Ishikawa (cell line): ENCODE data around the gene ZSWIM4.

Experiments used
- CEBPB ChIP-seq: IDR thresholded peaks from 2 replicates; pipeline ENCODE4 v1.6.1; 2012
- CREB1 ChIP-seq: IDR thresholded peaks from 2 replicates; pipeline ENCODE4 v1.6.1; 2012; ENCODE audit warnings: low read depth
- EGR1 ChIP-seq: IDR thresholded peaks from 2 replicates; pipeline ENCODE4 v1.6.1; 2012
- EP300 ChIP-seq: IDR thresholded peaks from 2 replicates; pipeline ENCODE4 v1.6.1; 2012; ENCODE audit warnings: borderline replicate concordance
- FOXM1 ChIP-seq: IDR thresholded peaks from 2 replicates; pipeline ENCODE4 v1.6.1; 2012; ENCODE audit warnings: low read depth, borderline replicate concordance
- NFIC ChIP-seq: IDR thresholded peaks from 2 replicates; pipeline ENCODE4 v1.6.1; 2012
- RAD21 ChIP-seq: IDR thresholded peaks from 2 replicates; pipeline ENCODE4 v1.6.1; 2012; ENCODE audit warnings: low read depth
- REST ChIP-seq: IDR thresholded peaks from 2 replicates; pipeline ENCODE4 v1.6.1; 2012; ENCODE audit warnings: low read depth, mild to moderate bottlenecking
- TAF1 ChIP-seq: IDR thresholded peaks from 2 replicates; pipeline ENCODE4 v1.6.1; 2012; ENCODE audit warnings: low read depth, mild to moderate bottlenecking
- TCF12 ChIP-seq: IDR thresholded peaks from 2 replicates; pipeline ENCODE4 v1.6.1; 2012; ENCODE audit warnings: low read depth
- TEAD4 ChIP-seq: IDR thresholded peaks from 2 replicates; pipeline ENCODE4 v1.6.1; 2012
- YY1 ChIP-seq: IDR thresholded peaks from 2 replicates; pipeline ENCODE4 v1.6.1; 2012; ENCODE audit warnings: low read depth
- ZBTB7A ChIP-seq: IDR thresholded peaks from 2 replicates; pipeline ENCODE4 v1.6.1; 2012; ENCODE audit warnings: low read depth
- TF ChIP-seq, protein P1 (sequence below): IDR thresholded peaks from 2 replicates; pipeline ENCODE4 v1.6.1; 2012
- TF ChIP-seq, protein P2 (sequence below): IDR thresholded peaks from 2 replicates; pipeline ENCODE4 v1.6.1; 2012

ZSWIM4 gene

DNA sequence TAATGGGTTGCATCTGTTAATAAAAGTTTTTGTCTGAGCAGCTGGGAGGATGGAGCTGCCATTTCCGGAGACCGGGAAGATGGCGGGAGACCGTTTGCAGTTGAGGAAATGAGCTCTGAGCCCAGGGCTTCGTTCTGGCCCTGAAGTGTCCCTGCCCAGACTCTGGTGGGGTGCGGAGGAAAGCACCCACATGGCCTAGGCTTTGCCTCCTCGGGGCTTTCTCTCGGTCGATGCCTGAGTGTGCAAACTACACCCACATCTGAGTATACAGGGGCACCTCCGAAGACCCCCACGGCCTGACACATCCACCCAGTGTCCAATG, 66.1 kb downstream of the ZSWIM4 start:
- TF ChIP-seq ZBTB7A (no peak), EGR1 (no peak), RAD21 (no peak), FOXM1 (no peak), YY1 (no peak), EP300 (no peak), TCF12 (no peak), TAF1 (no peak), NFIC (no peak), REST (no peak), CREB1 (no peak)
- TF ChIP-seq, protein P1, sequence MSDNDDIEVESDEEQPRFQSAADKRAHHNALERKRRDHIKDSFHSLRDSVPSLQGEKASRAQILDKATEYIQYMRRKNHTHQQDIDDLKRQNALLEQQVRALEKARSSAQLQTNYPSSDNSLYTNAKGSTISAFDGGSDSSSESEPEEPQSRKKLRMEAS = no peak
- TF ChIP-seq, protein P2, sequence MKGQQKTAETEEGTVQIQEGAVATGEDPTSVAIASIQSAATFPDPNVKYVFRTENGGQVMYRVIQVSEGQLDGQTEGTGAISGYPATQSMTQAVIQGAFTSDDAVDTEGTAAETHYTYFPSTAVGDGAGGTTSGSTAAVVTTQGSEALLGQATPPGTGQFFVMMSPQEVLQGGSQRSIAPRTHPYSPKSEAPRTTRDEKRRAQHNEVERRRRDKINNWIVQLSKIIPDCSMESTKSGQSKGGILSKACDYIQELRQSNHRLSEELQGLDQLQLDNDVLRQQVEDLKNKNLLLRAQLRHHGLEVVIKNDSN = no peak

DNA sequence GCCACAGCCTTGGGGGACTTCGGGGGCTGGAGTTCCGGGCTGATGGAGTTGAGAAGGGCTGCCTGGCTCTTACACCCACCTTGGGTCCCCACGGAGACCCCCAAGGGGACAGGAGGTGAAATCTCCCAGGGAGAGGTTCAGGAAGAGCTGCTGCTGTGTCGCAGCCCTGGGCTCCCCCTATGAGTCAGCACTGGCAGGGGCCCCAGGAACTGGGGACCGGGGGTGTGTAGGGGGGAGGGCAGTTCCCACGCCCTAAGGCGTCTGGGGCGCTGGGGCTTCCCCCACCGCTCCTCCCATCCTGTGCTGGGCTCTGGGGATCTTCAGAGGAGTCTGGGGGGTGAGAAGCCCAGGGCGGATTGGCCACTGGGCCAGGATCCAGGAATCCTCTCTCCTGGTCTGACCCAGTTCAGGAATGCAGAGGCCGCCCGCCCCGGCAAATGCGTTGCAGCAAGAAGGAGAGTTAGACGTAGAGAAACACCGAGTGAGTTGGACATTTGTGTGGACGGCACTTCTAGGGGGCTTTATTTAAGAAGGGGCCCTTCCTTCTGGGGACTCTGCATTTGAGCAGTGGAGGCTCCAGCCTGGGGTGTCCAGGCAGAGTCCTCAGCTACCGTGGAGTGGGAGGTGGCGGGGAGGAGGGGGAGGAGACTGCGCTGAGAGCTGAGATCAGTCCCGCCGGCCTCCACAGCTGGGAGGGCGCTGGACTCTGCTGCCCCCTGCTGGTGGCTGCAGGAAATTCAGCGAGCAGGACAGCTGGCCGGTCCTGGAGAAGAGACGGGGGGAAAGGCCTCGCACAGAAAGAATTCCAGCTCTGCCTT, 66.7 kb downstream of the ZSWIM4 start:
- TF ChIP-seq TEAD4 (peak; percentile 58; the same call in 1 of the 2 replicates), YY1 (no peak), NFIC (peak; percentile 71), ZBTB7A (peak; percentile 85; the same call in 1 of the 2 replicates), RAD21 (peak; percentile 96), FOXM1 (0 out of 2 replicates have a peak, but pooled peaks have one; percentile 18), CREB1 (no peak), TCF12 (peak; percentile 20), EGR1 (peak; percentile 8; the same call in 1 of the 2 replicates), EP300 (peak; percentile 3; the same call in 1 of the 2 replicates), TAF1 (0 out of 2 replicates have a peak, but pooled peaks have one; percentile 39), CEBPB (peak; percentile 37; the same call in 1 of the 2 replicates), REST (no peak)
- TF ChIP-seq, protein P1 = no peak; the same call in 1 of the 2 replicates
- TF ChIP-seq, protein P2 = no peak

- TF ChIP-seq, protein P2 = no peak
- no peak for TF ChIP-seq CEBPB
- no peak for TF ChIP-seq TEAD4
- no peak for TF ChIP-seq CREB1
- no peak for TF ChIP-seq RAD21
- TF ChIP-seq TCF12 = no peak
- no peak for TF ChIP-seq NFIC
- TF ChIP-seq, protein P1 = no peak; the same call in 1 of the 2 replicates
- TF ChIP-seq TAF1 = no peak
- no peak for TF ChIP-seq ZBTB7A
- TF ChIP-seq EGR1 = no peak
Observed at GRCh38 chr19:13864046-13864666, 68.9 kb downstream of the ZSWIM4 start.

DNA sequence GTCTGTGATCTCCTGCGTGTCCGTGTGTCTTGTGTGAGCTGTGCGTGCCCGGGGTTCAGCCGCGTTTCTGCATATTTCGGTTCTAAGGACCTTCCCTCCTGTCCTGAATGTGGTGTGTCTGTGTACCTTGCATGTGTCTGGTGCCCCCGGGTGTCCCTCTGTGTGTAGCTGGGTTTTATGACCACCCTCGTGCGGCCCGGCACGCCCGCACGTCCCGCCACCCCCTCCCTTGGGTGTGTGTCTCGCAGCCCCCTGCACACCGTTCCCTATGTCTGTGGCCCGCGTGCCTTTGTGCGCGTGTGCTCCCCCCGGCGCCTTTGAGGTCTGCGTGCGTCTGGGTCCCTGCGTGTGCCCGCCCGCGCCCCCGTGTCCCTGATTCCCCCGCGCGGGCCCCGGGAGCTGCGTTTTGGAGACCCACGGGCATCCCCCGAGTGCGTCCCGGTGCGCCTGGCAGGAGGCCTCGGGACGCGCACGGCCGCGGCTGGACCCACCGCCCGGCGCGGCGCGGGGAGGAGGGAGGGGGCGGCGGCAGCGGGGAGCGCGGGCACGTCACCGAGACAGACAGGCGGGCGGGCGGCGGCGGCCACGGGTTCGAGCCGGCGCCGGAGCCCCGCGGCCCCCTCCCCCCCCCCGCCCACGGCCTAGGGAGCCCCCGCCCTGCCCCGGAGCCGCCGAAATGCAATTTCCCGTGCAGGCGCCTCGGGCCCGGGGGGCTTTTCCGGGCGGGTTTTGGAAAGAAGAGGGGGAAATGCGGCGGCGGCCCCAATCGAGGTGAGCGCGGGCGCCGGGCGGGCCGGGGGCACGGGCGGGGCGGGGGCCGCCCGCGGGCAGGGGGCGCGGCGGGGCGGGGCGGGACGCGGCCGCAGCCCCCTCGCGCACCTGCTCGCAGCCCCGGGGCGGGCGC, 69.7 kb downstream of the ZSWIM4 start:
- no peak for TF ChIP-seq CREB1
- TF ChIP-seq TCF12 = no peak
- TF ChIP-seq EGR1 = no peak
- TF ChIP-seq, protein P2 = no peak
- TF ChIP-seq TAF1 = no peak
- TF ChIP-seq EP300 = no peak
- no peak for TF ChIP-seq RAD21
- TF ChIP-seq ZBTB7A = peak; percentile 78; the same call in 1 of the 2 replicates
- TF ChIP-seq TEAD4 = no peak
- TF ChIP-seq, protein P1 = 0 out of 2 replicates have a peak, but pooled peaks have one; percentile 12
- TF ChIP-seq FOXM1 = no peak
- no peak for TF ChIP-seq NFIC
- TF ChIP-seq REST = no peak
- TF ChIP-seq CEBPB = no peak
- no peak for TF ChIP-seq YY1
